Endothelial cell of umbilical vein (primary cell): ENCODE measurements around the gene TSR3. TPM values are rescaled to one million over a fixed set of nuclear protein-coding genes. Genes with fewer than 3 reads are reported as not detected.

ENCODE experiments used
- polyA plus RNA-seq, 4 experiments: library from polyadenylated mRNA; depleted of rRNA in 3 of 4; stranded (reverse) in 3 of 4; unstranded in 1 of 4; fragments of >200 nt; gene quantifications; 2 replicates each; pipeline versions ENCODE4 v1.2.1 to v1.2.3, GENCODE V29; 2011 to 2012; ENCODE audit warnings: missing spikeins in 1 of 4
- total RNA-seq: library from RNA; stranded (reverse); gene quantifications from 2 replicates; pipeline ENCODE4 v1.2.3, GENCODE V29; 2021

TSR3 gene
- total and polyA plus RNA-seq, 2 donors (not counting 3 experiments of a cell fraction or from before 2014, with no cell fraction given): 65.4 to 82.7 TPM

Other genes with a start within 250 kb of the TSR3 start
- gene CACNA1H, start 198.8 kb downstream of the TSR3 start, total RNA-seq: not detected in 2 replicates
- gene CACNA1H, start 198.8 kb downstream of the TSR3 start, polyA plus RNA-seq: 0.03 and 0.05 TPM in 2 replicates
- gene TPSG1, start 126.6 kb downstream of the TSR3 start, total RNA-seq: not detected in 2 replicates
- not detected in 2 replicates for gene TPSG1, start 126.6 kb downstream of the TSR3 start, polyA plus RNA-seq
- not detected in 2 replicates for gene TPSB2, start 121.7 kb downstream of the TSR3 start, total RNA-seq
- not detected in 2 replicates for gene TPSB2, start 121.7 kb downstream of the TSR3 start, polyA plus RNA-seq
- gene TPSAB1, start 111.2 kb downstream of the TSR3 start, total RNA-seq: not detected in 2 replicates
- not detected in 2 replicates for gene TPSAB1, start 111.2 kb downstream of the TSR3 start, polyA plus RNA-seq
- gene TPSD1, start 95.8 kb downstream of the TSR3 start, total RNA-seq: not detected in 2 replicates
- not detected in 2 replicates for gene TPSD1, start 95.8 kb downstream of the TSR3 start, polyA plus RNA-seq
- gene UBE2I, start 42.2 kb downstream of the TSR3 start, total RNA-seq: 230 and 233 TPM in 2 replicates
- gene UBE2I, start 42.2 kb downstream of the TSR3 start, polyA plus RNA-seq: 121 and 122 TPM in 2 replicates
- gene BAIAP3, start 18.2 kb downstream of the TSR3 start, total RNA-seq: 0.66 and 0.88 TPM in 2 replicates
- gene BAIAP3, start 18.2 kb downstream of the TSR3 start, polyA plus RNA-seq: 0.27 and 0.36 TPM in 2 replicates
- 51.6 and 56.3 TPM in 2 replicates for gene GNPTG, start 53 bp upstream of the TSR3 start, total RNA-seq
- gene GNPTG, start 53 bp upstream of the TSR3 start, polyA plus RNA-seq: 109 and 137 TPM in 2 replicates
- 32.8 and 33.0 TPM in 2 replicates for gene UNKL, start 62.8 kb upstream of the TSR3 start, total RNA-seq
- gene UNKL, start 62.8 kb upstream of the TSR3 start, polyA plus RNA-seq: 17.1 and 23.2 TPM in 2 replicates
- 13.4 and 15.1 TPM in 2 replicates for gene UQCC4, start 68.9 kb upstream of the TSR3 start, total RNA-seq
- gene UQCC4, start 68.9 kb upstream of the TSR3 start, polyA plus RNA-seq: 29.3 and 33.3 TPM in 2 replicates
- gene PERCC1, start 79.2 kb upstream of the TSR3 start, total RNA-seq: not detected in 2 replicates
- gene PERCC1, start 79.2 kb upstream of the TSR3 start, polyA plus RNA-seq: not detected in 2 replicates
- gene CCDC154, start 92.7 kb upstream of the TSR3 start, total RNA-seq: 0.25 and 0.75 TPM in 2 replicates
- gene CCDC154, start 92.7 kb upstream of the TSR3 start, polyA plus RNA-seq: 0.13 and 0.65 TPM in 2 replicates
- 89.8 and 94.9 TPM in 2 replicates for gene CLCN7, start 123.2 kb upstream of the TSR3 start, total RNA-seq
- 59.8 and 76.1 TPM in 2 replicates for gene CLCN7, start 123.2 kb upstream of the TSR3 start, polyA plus RNA-seq
- gene PTX4, start 137.1 kb upstream of the TSR3 start, total RNA-seq: 0.31 TPM in 1 of 2 replicates, not detected in the other
- not detected in 2 replicates for gene PTX4, start 137.1 kb upstream of the TSR3 start, polyA plus RNA-seq
- 60.5 and 61.6 TPM in 2 replicates for gene TELO2, start 141.5 kb upstream of the TSR3 start, total RNA-seq
- gene TELO2, start 141.5 kb upstream of the TSR3 start, polyA plus RNA-seq: 30.7 and 32.8 TPM in 2 replicates
- 32.5 and 37.5 TPM in 2 replicates for gene TMEM204, start 181.8 kb upstream of the TSR3 start, total RNA-seq
- 50.7 and 68.8 TPM in 2 replicates for gene TMEM204, start 181.8 kb upstream of the TSR3 start, polyA plus RNA-seq